Epithelial cell of esophagus (primary cell): ENCODE data around the gene SENP5.

Experiments used
- DNase-seq: peaks from one replicate; pipeline ENCODE4 v3.0.0; 2010; ENCODE audit warnings: low read depth
- H3K4me3 ChIP-seq: 2 replicates; pipeline ENCODE4 v1.5.1; 2011; ENCODE audit warnings: mild to moderate bottlenecking, low read length, control low read depth
- TF ChIP-seq, protein P1 (sequence below): IDR thresholded peaks from 2 replicates; pipeline ENCODE4 v1.5.1; 2011; ENCODE audit warnings: low read depth, mild to moderate bottlenecking, low read length, control low read depth, inconsistent platforms; ENCODE audit not compliant: insufficient read depth; ENCODE audit errors: missing control alignments

Gene SENP5

DNA sequence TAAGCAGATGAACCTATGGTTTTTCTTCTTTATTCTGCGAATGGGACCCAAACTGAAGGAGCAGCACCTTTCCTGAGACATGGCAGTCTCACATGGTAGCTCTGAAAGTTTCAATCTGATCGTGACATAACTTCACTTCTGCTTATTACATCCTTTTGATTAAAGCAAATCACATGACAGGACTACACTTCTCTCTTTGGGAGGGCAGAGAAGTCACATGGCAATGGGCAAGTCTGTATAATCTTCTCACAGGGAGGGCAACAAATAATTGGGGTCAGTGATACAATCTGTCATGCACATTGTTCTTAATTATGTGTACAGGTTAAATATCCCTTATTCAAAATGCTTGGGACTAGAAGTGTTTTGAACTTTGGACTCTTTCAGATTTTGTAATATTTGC, 53.0 kb downstream of the SENP5 start:
- H3K4me3 ChIP-seq = no peak overlapping the region
- DNase-seq = no peak
- TF ChIP-seq, protein P1, sequence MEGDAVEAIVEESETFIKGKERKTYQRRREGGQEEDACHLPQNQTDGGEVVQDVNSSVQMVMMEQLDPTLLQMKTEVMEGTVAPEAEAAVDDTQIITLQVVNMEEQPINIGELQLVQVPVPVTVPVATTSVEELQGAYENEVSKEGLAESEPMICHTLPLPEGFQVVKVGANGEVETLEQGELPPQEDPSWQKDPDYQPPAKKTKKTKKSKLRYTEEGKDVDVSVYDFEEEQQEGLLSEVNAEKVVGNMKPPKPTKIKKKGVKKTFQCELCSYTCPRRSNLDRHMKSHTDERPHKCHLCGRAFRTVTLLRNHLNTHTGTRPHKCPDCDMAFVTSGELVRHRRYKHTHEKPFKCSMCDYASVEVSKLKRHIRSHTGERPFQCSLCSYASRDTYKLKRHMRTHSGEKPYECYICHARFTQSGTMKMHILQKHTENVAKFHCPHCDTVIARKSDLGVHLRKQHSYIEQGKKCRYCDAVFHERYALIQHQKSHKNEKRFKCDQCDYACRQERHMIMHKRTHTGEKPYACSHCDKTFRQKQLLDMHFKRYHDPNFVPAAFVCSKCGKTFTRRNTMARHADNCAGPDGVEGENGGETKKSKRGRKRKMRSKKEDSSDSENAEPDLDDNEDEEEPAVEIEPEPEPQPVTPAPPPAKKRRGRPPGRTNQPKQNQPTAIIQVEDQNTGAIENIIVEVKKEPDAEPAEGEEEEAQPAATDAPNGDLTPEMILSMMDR = no peak

DNA sequence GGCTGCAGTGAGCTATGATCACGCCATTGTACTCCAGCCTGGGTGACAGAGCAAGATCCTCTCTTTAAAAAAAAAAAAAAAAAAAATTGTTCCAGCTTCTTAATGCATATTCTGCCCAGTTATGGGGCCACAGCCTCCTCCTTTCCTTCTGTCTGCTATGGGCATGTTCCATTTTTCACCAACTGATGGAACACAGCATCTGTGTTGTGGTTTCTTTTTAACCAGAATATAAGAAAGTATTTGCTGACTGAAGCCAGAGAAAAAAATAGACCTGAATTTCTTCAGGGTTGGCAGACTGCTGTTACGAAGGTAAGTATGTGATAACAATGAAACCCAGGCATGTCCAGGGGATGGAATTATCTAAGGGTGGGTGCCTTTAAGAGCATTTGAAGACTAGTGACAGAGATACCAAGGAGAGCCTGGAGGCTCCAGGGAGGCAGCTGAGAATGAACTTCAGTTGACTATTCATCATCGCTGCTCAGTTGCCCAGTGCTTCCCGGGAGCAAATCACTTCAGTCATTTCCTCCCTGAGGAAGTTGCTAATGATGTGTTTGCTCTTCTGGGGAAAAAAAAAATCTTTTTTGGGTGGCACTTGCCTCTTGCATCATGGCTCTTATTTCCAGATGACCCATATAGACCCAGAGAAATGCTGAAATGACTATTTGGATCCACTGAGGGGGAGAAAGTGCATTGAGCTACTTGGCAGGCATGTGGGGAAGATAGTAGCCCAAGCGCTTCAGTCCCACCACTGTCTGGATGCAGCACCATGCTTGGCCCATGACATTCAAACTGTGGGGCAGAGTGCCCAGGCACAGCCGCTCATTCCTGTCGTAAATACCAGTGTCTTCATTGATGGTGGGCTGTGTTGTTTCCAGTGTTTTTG, 60.1 kb downstream of the SENP5 start:
- TF ChIP-seq, protein P1 = no peak

GRCh38 chr3:196931157-196931556, 63.4 kb downstream of the SENP5 start:
- TF ChIP-seq, protein P1 = no peak
- DNase-seq = no peak

More for the DNA sequence above, 60.1 kb downstream of the SENP5 start:
- H3K4me3 ChIP-seq = no peak overlapping the region
- no peak for DNase-seq

GRCh38 chr3:196931828-196932587, 64.3 kb downstream of the SENP5 start:
- TF ChIP-seq, protein P1 = no peak
- no peak for DNase-seq
- H3K4me3 ChIP-seq = no peak overlapping the region

More at GRCh38 chr3:196931157-196931556, 63.4 kb downstream of the SENP5 start:
- no peak overlapping the region for H3K4me3 ChIP-seq

- H3K4me3 ChIP-seq = no peak overlapping the region
- no peak for DNase-seq
- TF ChIP-seq, protein P1 = no peak
Observed at GRCh38 chr3:196932600-196932999, 64.9 kb downstream of the SENP5 start.

DNA sequence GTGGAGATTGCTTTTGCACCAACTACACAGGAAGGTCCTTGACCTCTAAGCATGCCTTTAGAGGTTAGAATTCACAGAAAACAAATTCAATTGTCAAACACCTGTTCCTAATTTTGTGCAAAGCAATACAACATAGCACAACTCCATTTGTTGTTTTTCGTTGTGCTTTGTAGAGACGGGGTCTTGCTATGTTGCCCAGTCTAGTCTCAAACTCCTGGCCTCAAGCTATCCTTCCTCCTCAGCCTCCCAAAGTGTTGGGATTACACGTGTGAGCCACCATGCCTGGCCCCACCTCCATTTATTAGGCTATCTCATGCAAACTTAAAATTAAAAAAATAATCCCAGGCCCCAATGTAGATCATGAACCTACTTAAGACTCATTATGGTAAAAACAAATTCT, 68.6 kb downstream of the SENP5 start:
- TF ChIP-seq, protein P1 = no peak
- no peak overlapping the region for H3K4me3 ChIP-seq
- DNase-seq = no peak

DNA sequence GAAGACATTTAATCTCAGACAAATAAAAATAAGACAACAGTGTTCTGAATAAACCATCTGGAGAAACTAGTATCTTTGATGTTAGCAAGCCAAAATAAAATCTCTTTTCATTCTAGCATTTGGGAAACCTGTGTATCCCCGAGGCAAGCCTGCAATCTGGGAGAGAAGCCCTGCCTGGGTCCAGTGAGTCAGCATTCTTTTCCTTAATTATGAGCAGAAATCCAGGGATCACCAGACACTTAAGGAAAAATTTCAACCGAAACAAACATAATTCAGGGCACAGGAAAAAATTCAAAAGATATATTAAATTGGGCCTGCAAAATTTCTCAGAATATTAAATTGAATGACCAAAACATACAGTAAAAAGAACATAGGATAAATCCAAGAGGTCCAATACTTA, 70.4 kb downstream of the SENP5 start:
- H3K4me3 ChIP-seq = no peak overlapping the region
- DNase-seq = no peak
- TF ChIP-seq, protein P1 = no peak
